Upper lobe of left lung (tissue), 6 donors: ENCODE data around the gene BACE2. TPM values are rescaled to one million over a fixed set of nuclear protein-coding genes. Genes with fewer than 3 reads are reported as not detected.

Experiments
- ATAC-seq, 2 donors: fragments of 200-7000 bp; cut with Tn5 transposase; one replicate each; pipeline ENCODE4 v1.9.1; 2022; ENCODE audit warnings: mild to moderate bottlenecking in 2 of 2, moderate library complexity in 2 of 2; ENCODE audit not compliant: low FRiP score in 2 of 2
- DNase-seq, 2 donors: peaks; one replicate each; pipeline ENCODE4 v3.0.0-alpha.2; 2019 to 2020
- H3K27ac ChIP-seq, 4 donors: fragments of 200-600 bp; sonication (generic); one replicate each; pipeline ENCODE4 v1.5.1; 2016 to 2019
- H3K27me3 ChIP-seq, 4 donors: fragments of 200-600 bp; sonication (generic); one replicate each; pipeline ENCODE4 v1.5.1; 2017 to 2019
- H3K36me3 ChIP-seq, 4 donors: fragments of 200-600 bp; sonication (generic); one replicate each; pipeline ENCODE4 v1.5.1; 2016 to 2019
- H3K4me1 ChIP-seq, 4 donors: fragments of 200-600 bp; sonication (generic); one replicate each; pipeline ENCODE4 v1.5.1; 2018 to 2019
- H3K4me3 ChIP-seq, 4 donors: fragments of 200-600 bp; sonication (generic); one replicate each; pipeline ENCODE4 v1.5.1; 2017 to 2019; ENCODE audit warnings: mild to moderate bottlenecking in 2 of 4, moderate library complexity in 1 of 4
- H3K9me3 ChIP-seq, 4 donors: fragments of 200-600 bp; sonication (generic); one replicate each; pipeline ENCODE4 v1.5.1; 2018 to 2019
- CTCF ChIP-seq, 6 experiments: fragments of 450-650 bp in 4 of 6; fragments of 200-600 bp in 2 of 6; sonication (generic) in 2 of 6; IDR thresholded peaks; one replicate each; pipeline ENCODE4 v1.5.1; 2016 to 2019; ENCODE audit warnings: antibody characterized with exemption in 6 of 6
- EP300 ChIP-seq, 4 donors: sonication (generic); formaldehyde crosslinking; IDR thresholded peaks; one replicate each; pipeline ENCODE4 v1.5.1; 2017; ENCODE audit warnings: antibody characterized with exemption in 4 of 4, control low read depth in 2 of 4
- POLR2A ChIP-seq, 4 donors: fragments of 450-650 bp; IDR thresholded peaks; one replicate each; pipeline ENCODE4 v1.5.1; 2016 to 2017; ENCODE audit warnings: antibody characterized with exemption in 4 of 4, mild to moderate bottlenecking in 2 of 4
- POLR2AphosphoS5 ChIP-seq, 2 donors: sonication (generic); formaldehyde crosslinking; IDR thresholded peaks; one replicate each; pipeline ENCODE4 v1.5.1; 2017; ENCODE audit warnings: antibody characterized with exemption in 2 of 2
- WGBS, 2 donors: methylation state at CpG; one replicate each; pipeline ENCODE4 v1.1.5; 2017 to 2018; 5-methylcytosine and 5-hydroxymethylcytosine counted together
- total RNA-seq, 6 donors: library from RNA; depleted of rRNA in 4 of 6; stranded (reverse); fragments of >200 nt in 4 of 6; gene quantifications; one replicate each; pipeline versions ENCODE4 v1.1.0 to v1.2.1, GENCODE V29; 2016 to 2021
- donor health status: DM: no; HTN: no; CAD: no; lungs with moderate emphysema.
- donor health status: DM: no; HTN: yes; CAD: no; lungs with severe emphysema.

Gene BACE2
- total RNA-seq, 6 donors from 2014 or later: 15.1 to 43.0 (median 26.3) TPM

GRCh38 chr21:41183575-41183974, 15.6 kb downstream of the BACE2 start:
- WGBS, 2 donors: 89 to 95% methylated on average over 4 of the region's 4 CpGs
- no peak for TF ChIP-seq CTCF (IDR thresholded peaks at IDR 0.05)
- TF ChIP-seq POLR2A (IDR thresholded peaks at IDR 0.05): no peak
- TF ChIP-seq POLR2AphosphoS5 (IDR thresholded peaks at IDR 0.05): no peak
- TF ChIP-seq EP300 (IDR thresholded peaks at IDR 0.05): no peak
- H3K9me3 ChIP-seq: no peaks in the 10 kb centered on the region
- H3K4me3 ChIP-seq: no peak overlapping the region
- no peaks in the 10 kb centered on the region for H3K36me3 ChIP-seq
- DNase-seq (no peak), ATAC-seq (no peak)
- no peak overlapping the region for H3K27ac ChIP-seq
- peaks cover 0 to 7% (median 0%) of the 10 kb centered on the region in 4 donors for H3K4me1 ChIP-seq
- no peaks in the 10 kb centered on the region for H3K27me3 ChIP-seq

GRCh38 chr21:41185802-41186201, 17.8 kb downstream of the BACE2 start:
- WGBS, 2 donors: 85 to 94% methylated on average over 6 of the region's 6 CpGs
- Histone ChIP-seq H3K27ac (no peak overlapping the region), H3K4me1 (peaks cover 0 to 7% (median 0%) of the 10 kb centered on the region in 4 donors), H3K36me3 (no peaks in the 10 kb centered on the region), H3K9me3 (no peaks in the 10 kb centered on the region), H3K4me3 (no peak overlapping the region), H3K27me3 (no peaks in the 10 kb centered on the region)
- no peak for DNase-seq
- ATAC-seq: no peak
- TF ChIP-seq EP300 (IDR thresholded peaks at IDR 0.05): no peak

GRCh38 chr21:41186755-41187536, 19.0 kb downstream of the BACE2 start:
- TF ChIP-seq POLR2A (IDR thresholded peaks at IDR 0.05): no peak
- no peak for TF ChIP-seq EP300 (IDR thresholded peaks at IDR 0.05)
- Histone ChIP-seq H3K27me3 (no peaks in the 10 kb centered on the region), H3K36me3 (no peaks in the 10 kb centered on the region), H3K4me1 (peaks cover 0 to 7% (median 0%) of the 10 kb centered on the region in 4 donors), H3K27ac (no peak overlapping the region), H3K9me3 (no peaks in the 10 kb centered on the region), H3K4me3 (no peak overlapping the region)
- no peak for ATAC-seq
- no peak for DNase-seq
- WGBS, 2 donors: 76 to 89% methylated on average over 8 to 9 of the region's 9 CpGs

GRCh38 chr21:41187537-41188025, 19.6 kb downstream of the BACE2 start:
- 70 to 79% methylated on average over 6 of the region's 6 CpGs for WGBS, 2 donors
- Histone ChIP-seq H3K4me3 (no peak overlapping the region), H3K4me1 (peaks cover 0 to 7% (median 0%) of the 10 kb centered on the region in 4 donors), H3K9me3 (no peaks in the 10 kb centered on the region), H3K36me3 (no peaks in the 10 kb centered on the region), H3K27ac (no peak overlapping the region), H3K27me3 (no peaks in the 10 kb centered on the region)
- DNase-seq: no peak
- no peak for TF ChIP-seq POLR2AphosphoS5 (IDR thresholded peaks at IDR 0.05)
- TF ChIP-seq EP300 (IDR thresholded peaks at IDR 0.05): no peak
- TF ChIP-seq CTCF (IDR thresholded peaks at IDR 0.05): no peak
- TF ChIP-seq POLR2A (IDR thresholded peaks at IDR 0.05): no peak
- ATAC-seq: no peak

- ATAC-seq (no peak), DNase-seq (no peak)
- Histone ChIP-seq H3K9me3 (no peaks in the 10 kb centered on the region), H3K4me1 (peaks cover 0 to 7% (median 0%) of the 10 kb centered on the region in 4 donors), H3K4me3 (no peak overlapping the region), H3K36me3 (no peaks in the 10 kb centered on the region), H3K27me3 (no peaks in the 10 kb centered on the region), H3K27ac (no peak overlapping the region)
- 92 to 97% methylated on average over 6 of the region's 6 CpGs for WGBS, 2 donors
- TF ChIP-seq POLR2A (IDR thresholded peaks at IDR 0.05) (no peak), EP300 (IDR thresholded peaks at IDR 0.05) (no peak), CTCF (IDR thresholded peaks at IDR 0.05) (no peak), POLR2AphosphoS5 (IDR thresholded peaks at IDR 0.05) (no peak)
These were observed 20.7 kb downstream of the BACE2 start for GRCh38 chr21:41188486-41189149.
